Fibroblast of skin of abdomen (primary cell): ENCODE measurements around the gene RALGPS2.
"Not testable (repeated sequence)": the region's sequence is repeated elsewhere in the genome, so short reads cannot be mapped to it uniquely, and the experiment has no call there.

Source experiments
- DNase-seq: peaks from one replicate; pipeline ENCODE4 v3.0.0-alpha.2; 2013

The RALGPS2 gene

DNA sequence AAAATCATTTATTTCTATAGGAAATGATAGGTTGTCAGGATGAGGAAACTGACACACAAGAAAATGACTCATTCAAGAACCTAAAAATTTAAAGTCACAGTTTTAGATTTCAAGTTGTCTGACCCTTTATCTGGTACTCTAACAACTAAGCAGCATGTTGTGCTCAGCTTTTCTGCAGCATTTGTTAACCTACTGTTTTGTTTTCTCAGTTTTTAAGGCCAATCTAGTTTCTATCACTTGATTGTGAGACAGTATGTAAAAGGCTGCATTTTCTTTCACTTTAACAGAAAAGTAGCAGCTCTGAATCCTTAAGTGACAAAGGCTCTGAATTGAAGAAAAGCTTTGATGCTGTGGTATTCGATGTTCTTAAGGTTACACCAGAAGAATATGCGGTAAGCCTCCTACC, 59.1 kb downstream of the RALGPS2 start:
- no peak for DNase-seq

DNA sequence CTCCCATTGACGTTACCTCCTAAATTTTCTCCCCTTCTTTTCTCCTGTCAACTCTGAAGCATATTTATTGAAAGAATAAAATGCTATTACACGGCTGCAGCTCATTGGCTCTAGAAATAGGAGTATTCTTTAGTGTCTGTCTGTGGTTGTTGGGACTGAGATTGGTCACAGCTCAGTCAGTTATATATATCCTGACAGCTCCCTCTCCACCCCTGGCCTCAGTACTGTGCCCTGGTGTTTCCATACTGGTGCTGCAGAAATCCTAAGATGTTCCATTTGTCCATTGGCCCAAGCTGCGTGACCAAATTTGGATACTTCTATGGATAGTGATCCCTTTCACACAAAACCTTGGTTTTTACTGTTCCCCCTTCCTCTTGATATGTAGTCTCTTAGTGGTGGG, 67.3 kb downstream of the RALGPS2 start:
- DNase-seq, result no peak

DNA sequence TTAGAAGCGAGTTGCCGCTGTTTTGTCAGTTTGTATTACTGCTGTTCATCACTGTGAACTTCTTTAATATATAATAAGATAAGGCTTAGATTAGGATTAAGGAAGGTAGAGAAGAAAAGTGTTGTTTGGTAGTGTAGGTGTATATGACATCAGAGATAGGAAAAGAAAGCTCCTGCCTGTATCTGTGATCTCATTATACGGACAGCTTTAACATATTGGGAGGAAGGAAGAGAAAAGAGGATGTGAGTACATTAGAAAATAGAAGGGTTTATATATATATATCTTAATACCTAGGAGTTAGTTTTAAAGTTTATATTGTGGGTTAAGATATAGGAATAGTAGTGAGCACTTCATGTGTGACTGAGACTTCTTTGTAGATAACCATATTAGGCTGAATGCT, 71.0 kb downstream of the RALGPS2 start:
- no peak for DNase-seq

DNA sequence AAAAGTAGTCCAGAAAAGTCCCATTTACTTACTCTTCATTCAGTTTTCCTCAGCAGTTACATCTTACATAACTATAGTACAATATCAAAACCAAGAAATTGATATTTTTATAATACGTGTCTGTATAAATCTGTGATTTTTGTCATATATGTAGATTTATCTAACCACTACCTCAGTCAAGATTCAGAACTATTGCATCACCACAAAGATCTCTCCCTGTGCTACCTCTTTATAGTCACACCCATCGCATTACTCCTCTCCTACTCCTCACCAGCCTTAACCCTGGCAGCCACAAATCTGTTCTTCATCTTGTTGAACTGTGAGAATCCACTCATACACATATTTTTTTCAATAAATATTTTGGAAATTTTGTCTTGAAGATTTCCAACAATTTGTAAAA, 72.5 kb downstream of the RALGPS2 start:
- no peak for DNase-seq

DNA sequence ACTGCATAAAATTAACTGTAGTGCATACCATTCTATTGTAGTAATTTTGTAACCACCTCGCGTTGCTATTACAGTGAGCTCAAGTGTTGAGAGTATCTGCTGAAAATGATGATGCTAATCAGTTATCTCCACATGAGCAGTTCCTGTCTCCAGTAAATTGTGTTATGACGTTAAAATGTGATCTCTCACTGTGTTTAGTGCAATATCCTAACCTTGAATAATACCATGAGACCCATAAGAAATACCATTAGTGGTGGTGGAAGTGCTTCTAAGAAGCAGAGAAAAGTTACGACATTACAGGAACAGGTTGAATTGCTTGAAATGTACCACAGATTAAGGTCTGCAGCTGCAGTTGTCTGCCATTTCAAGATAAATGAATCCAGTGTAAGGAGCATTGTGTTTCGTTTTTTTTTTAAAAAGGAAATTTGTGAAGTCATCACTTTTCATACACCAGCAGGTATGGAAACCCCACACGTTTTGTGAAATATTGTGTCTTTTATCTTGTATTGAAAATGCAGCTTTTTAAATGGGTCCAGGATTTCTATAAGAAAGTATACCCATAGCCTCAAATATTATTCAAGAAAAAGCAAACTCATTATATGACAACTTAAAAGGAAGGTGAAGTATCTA, 73.3 kb downstream of the RALGPS2 start:
- DNase-seq, result no peak

DNA sequence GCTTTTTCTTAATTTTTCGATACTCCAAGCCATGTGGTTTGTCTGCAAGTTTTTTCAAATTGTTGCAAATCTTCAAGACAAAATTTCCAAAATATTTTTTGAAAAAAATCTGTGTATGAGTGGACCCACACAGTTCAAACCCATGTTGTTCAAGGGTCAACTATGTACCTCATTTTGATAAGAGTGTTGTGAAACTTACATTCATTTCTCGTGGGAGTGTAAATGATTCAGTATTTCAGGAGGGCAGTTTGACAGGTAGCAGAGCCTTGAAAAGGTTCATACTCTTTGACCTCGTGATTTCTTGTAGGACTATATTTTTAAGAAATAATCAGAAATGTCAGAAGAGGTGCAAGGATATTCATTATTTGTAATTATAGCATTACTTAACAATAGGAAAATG, 77.8 kb downstream of the RALGPS2 start:
- no peak for DNase-seq

DNA sequence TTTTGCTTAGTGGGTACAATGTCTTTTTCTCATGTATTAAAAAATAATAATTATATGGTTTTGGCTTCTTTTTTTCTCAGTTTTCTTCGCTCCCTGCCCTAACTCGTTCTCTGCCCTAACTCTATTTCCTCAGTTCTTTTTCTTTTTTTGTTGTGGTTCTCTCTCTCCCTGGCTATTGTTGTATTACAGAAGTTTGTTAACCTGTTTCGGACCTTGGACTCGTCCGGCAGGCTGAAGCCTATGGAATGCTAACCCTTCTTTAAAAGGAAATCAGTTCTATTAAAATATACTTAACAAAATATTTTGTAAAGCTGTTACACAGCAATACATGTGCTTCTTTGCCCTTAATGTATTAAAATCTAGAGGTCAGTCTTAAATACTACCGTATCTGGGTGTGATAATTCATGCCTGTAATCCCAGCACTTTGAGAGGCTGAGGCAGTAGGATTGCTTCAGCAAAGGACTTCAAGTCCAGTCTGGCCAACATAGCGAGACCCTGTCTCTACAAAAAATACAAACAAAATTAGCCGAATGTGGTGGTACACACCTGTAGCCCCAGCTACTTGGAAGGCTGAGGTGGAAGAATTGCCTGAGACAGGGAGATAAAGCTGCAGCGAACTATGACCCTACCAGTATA, 81.7 kb downstream of the RALGPS2 start:
- DNase-seq, result no peak

DNA sequence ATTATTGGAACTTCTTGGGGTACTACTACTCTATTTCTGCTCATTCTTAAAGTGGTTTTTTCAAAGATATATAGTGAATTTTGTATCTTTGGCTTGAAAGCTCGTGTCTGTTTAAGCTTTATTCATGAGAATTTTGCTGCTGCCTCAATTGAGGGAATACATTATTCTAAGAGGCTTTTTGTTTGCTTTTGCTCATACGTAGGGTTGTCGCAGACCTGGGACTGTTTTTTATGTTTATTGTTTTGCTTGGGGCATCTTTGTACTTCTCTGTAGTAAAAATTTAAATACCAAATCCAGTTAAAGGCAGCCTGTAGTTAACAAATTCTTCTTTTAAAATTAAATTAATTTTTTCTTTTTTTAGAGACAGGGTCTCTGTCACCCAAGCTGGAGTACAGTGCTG, 83.5 kb downstream of the RALGPS2 start:
- DNase-seq, result no peak

DNA sequence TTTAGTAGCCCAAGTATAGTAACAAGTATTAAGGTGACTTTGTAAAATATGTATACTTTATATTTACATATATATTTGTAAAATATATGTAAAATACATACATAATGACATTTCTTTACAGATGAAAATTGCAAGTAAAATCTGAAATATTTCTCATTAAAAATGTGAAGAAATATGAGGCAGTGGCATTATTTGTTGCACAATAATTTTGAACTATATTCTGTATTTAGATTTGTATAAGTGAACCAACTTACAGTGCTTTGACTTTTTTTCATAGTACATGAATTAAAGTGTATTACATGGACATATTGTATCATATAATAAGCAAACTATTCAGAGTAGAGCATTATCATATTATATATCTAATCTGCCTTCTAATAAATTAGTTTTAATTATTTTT, 85.5 kb downstream of the RALGPS2 start:
- DNase-seq, result no peak

DNA sequence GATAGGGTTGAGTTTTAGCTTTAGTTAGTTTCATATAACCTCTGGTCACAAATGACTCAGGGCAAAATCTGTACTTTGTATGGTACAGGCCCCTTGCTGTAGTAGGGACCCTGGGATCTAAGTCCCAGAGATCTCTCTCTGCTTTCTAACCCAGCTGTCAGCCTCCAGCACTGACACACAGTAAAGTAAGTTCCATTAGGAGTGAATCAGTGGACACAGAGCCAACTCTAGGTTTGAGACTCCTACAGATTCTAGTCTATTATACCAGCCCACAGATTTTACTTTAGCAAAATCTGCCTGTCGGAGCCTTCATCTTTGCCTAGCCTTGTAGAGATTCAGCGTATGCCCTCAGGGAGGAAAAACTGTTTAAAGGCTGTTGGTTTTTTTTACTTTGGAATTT, 93.4 kb downstream of the RALGPS2 start:
- DNase-seq, result peak; percentile 50

DNA sequence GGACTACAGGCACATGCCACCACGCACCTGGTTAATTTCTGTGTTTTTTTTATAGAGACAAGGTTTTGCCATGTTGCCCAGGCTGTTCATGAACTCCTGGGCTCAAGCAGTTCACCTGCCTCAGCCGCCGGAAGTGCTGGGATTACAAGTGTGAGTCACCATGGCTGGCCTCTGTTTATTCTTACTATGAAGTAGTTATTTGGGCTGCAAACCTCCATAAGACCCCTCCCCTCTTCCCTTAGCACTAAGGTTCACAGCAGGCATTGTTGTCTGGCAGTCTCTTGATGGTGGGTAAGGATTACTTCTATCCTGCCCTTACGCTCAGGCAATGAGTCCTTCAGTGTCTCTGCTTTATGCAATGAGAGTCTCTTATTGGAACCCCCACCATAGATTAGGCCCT, 94.1 kb downstream of the RALGPS2 start:
- no peak for DNase-seq

DNA sequence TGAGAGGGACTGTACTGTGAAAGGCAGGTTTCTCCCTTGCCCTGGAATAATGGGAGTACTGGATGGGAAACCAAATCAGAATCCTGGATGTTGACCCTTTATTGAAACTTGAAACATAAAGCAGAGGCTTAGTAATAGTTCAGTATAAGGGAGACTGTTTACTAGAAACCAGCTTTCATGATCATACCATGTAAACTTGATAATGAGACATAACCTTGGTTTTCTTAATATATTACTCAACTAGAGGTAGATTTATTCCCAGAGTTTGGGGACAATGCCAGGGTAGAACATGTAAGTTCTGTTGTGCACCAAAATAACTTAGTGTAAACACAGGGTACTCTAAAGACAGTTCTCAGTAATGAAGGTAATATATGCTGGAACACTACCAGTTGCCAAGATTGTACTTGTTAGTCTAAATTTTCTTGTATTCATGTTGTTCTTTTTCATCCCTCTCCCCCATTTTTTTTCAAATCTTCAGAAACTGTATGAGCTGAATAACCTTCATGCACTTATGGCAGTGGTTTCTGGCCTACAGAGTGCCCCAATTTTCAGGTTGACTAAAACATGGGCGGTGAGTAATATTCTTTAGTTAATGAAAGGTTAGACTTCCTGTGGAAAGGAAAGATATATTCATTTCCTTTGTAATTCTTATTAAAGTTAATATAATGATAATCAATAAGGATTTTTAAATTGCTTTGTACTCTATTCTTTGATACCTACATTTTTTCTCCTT, 96.3 kb downstream of the RALGPS2 start:
- no peak for DNase-seq

DNA sequence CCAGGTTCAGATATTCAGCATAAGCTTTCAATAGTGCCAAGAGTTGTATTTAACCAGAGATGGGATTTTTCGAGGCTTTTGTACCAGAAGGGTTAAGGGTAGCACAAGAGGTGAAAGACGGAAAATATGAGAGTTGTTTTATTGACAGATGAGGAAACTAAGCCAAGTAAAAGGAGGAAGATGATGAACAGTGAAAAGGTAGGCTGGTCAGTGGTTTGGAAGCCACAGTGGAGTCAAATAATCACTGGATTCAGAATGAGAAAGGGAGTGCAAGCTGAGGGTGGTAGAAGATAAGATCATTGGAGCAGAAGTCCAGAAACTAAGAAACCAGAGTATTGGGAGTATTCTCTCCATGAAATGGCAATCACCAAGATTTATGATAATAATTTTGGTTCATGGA, 100.1 kb downstream of the RALGPS2 start:
- DNase-seq, result no peak

DNA sequence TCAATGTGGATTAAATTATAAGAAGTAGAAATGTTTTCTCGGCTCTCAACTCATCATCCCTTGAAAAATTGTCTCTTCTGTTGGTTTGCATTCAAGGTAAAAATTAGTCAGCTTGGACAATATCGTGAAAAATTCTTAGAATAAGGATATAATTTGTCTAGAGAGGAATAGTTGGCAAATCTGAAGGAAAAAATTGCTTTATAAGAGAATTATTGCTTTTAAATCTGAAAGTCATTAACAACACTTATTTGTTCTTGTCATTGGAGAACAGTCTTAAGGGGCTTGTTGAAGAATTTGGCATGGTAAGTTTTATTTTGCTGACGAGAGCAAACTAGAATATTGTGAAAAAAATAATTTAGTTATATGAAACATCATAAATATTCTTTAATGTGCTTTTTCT, 119.4 kb downstream of the RALGPS2 start:
- no peak for DNase-seq

DNA sequence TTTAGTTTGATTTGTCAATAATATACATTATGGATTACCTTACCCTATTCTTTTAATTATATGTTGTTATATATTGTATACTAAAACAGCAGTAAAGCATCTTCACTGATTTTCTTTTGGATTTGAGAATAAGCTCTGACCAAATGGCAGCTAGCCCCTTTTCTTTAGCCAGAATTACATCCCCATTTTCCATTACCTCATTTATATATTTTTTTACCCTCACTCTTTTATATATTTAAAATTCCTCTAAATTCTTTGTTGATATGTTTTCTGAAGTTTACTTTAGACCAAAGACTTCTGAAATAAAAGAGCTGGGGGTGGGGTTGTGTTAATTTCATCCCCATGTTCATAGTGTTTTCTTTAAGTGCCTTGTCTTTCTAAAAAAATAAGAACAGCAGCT, 121.3 kb downstream of the RALGPS2 start:
- DNase-seq, result no peak

DNA sequence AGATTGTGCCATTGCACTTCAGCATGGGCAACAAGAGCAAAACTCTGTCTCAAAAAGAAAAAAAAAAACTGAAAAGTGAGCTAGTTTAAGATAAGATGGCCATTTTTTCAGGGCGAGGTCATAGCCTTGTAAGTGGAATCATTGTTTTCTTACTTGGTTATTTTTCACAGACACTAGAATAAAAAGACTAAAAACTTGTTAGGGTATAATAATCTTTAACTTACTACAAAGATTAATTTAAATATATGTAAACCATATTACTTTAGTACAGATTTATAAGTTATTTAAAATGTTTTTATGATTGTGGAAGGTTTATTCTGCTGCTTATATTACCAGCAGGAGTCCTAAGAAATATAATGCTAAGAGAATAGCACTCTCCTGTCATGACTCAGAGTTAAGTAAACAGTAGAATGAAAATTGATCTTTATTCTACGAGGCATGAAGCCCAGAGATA, 122.4 kb downstream of the RALGPS2 start:
- peak; percentile 55 for DNase-seq

DNA sequence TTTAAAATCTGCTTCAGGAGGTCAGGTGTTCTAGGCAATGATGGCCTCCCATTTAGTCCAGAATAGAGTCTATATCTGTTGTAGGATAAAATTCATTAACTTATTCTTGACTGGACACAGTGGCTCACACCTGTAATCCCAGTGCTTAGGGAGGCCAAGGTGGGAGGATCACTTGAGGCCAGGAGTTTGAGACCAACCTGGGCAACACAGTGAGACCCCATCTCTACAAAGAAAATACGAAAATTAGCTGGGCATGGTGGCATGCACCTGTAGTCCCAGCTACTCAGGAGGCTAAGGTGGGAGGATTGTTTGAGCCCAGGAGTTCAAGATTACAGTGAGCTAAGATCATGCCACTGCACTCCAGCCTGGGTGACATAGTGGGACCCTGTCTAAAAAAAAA, 122.9 kb downstream of the RALGPS2 start:
- not testable (repeated sequence) for DNase-seq

DNA sequence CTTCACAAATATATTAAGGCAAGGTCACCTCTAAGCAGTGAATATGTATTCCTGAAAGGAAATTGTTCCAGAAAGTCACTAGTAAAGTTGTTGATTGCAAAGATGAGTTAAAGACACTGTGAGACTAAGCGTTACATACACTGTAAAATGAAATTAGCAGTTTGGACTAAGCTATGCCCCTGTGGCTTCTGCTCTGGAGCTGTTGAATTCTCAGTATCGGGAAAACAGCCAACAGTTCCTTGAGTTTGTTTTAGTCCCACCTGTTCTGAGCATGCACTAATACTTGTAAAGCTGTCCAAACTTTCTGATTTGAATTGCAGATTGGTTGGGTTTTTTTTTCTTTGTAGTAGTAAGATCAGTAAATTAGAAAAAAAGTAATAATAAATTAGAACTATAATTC, 124.9 kb downstream of the RALGPS2 start:
- DNase-seq, result no peak

DNA sequence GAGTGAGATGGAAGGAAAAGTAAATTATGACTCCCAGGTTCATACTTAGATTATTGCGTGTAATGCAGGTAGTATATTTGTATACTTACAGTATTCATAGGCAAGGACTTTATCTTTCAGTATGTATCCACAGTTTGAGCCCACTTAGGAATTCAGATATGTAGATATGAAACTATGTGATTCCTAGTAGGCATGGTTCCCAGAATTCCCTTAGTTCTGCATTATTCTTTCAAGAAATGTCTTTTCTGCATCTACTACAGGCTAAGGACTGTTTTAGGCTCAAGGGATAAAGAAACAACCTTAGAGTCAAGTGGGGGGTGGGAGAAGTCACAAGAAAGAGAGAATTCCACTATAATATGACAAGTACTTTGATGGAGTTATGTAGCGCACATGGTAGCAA, 132.1 kb downstream of the RALGPS2 start:
- no peak for DNase-seq

DNA sequence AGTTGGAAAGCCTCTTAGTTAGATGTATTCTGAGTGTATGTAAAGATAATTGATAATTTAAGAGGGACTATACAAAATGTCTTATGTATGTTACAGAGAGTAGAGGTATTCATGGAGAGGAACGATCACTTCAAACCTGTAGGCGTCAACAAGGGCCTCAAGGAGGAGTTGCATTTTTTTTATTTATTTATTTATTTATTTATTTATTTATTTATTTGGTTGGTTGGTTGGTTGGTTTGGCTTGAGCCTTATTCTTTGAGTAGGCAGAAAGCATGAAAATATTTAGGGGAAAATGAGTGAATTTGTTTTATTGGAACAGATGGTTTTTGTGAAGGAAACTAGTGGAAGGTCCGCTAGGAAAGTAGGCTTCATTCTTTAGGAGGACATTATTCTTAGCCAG, 137.4 kb downstream of the RALGPS2 start:
- no peak for DNase-seq

DNA sequence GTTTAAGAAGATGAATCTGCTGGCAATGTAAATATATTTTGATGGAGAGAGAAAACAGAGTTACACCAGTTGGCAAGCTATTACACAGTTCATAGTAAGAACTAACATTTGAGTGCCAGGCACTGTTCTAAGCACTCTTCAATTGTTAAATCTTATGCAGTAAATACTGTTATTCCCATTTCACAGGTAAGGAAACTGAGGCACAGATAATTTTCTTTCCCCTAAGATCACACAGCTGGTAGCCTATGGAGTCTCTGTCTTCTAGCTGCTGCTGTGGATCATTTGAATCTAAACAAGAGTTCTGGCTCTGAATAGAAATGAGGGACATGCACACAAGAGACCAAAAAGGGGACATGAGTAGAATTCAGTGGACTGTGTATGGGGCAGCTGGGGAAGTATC, 137.8 kb downstream of the RALGPS2 start:
- DNase-seq, result no peak

DNA sequence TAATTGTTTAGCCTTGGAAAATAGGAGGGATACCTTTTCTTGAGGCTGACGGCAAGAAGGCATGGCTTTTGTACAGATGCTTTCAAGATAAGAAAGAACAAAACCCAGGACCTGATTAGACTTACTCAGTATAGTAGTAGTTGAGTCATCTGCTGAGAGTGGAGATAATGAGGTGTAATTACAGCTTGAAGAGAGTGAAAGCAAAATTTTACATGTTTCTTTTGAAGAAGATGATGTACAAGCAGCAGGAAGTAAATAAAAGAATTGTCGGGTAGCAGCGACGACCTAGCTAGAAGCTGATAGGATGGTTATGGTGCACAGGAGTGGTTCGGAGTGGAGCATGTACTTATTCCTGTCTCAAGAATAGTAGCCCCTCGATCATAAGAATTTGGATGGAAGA, 139.3 kb downstream of the RALGPS2 start:
- DNase-seq, result no peak

DNA sequence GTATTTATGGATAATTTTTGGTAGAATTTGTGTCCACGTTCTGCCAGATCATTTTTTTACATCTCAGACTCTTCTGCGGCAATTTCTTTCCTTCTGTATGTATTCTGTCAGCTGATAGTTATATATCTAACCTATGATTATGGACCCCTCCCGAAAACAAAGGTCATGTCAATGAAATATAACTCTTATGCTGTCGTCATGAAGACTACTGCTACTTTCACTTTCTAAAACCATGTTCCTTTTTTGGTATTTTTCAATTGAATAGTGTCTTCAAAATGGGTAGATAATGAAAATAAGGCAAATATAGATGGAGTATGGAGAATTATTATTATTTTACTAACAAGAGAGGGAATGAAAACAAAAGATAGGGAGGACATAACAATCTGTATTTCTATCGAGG, 142.6 kb downstream of the RALGPS2 start:
- DNase-seq, result no peak

DNA sequence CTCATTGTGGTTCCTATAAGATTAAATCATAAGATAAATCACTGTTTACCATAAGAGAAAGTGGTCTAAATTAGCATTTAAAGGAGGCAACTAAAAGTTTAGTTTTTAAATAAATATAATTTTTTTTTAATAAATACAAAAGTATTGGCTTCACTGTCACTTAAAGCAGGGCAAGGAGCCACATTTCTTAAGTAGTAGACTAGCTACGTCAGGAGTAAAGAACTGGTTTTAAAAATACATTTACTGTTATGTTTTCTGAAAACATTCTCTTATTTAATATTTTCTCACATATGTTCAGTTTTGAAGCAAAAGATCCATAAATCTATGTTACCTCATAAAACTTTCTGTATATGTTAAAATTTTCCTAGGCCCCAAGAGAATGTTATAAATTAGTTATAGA, 143.7 kb downstream of the RALGPS2 start:
- DNase-seq, result no peak
